Measurements from ENCODE around the gene COLEC12. TPM values are rescaled to one million over a fixed set of nuclear protein-coding genes. Genes with fewer than 3 reads are reported as not detected.

Gene COLEC12
- total and polyA plus RNA-seq, 12 donors, result 1.5 to 19.5 (median 8.6) TPM

DNA sequence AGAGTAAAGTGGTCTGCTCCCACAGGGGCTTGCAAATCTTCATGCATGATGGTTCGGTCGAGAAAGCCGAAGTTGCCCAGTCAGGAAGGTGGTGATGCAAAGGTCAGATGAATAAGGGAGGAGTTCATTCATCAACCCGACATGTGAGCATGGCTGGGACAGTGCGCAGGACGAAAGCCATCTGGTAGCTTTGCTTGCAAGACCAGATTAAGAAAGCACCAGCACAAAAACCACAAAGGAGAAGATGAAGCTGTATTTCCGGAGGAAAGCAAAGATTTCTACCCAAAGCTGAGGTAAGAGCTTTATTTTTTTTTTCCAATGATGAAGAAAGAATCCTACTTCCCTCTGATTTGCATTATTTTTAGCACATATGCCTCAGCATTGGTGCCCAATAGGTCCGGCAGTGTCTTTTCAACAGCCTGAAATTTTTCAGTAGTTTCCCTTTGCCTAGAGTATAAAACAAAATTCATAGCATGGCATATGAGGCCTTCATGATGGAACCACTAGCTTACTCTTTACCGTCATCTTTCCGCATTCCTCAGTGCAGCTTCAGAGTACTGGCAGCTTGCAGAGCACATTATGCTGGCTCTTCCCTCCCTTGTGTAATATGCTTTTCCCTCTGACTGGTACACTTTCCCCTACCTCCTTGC lies 120.7 kb downstream of the COLEC12 start:
- Histone ChIP-seq H3K27ac (peak overlapping the region in 1 of 5 donors; percentile 75), H3K4me1 (replicated peaks in 1 of 2) (no peaks in the 10 kb centered on the region), H3K36me3 (replicated peaks in 1 of 2) (no peaks in the 10 kb centered on the region), H3K4me3 (no peak overlapping the region), H3K27me3 (no peaks in the 10 kb centered on the region), H3K9me3 (replicated peaks in 1 of 3) (no peaks in the 10 kb centered on the region)
- TF ChIP-seq POLR2A (IDR thresholded peaks at IDR 0.05) (no peak), CTCF (IDR thresholded peaks at IDR 0.05) (no peak)
- intact Hi-C loops (cut with DNase I), result loop anchor here in 1 of 2 donors (10.0 kb wide), 1 partner anchor 65 kb away; no protein-coding TSS in a partner anchor
- peak in 6 of 7 donors; percentile 33 to 68 (median 45) for DNase-seq
- 29 to 51% (median 38%) methylated on average over 10 of the region's 10 CpGs for WGBS, 4 donors

- no peaks in the 10 kb centered on the region for H3K27me3 ChIP-seq
- H3K36me3 ChIP-seq (replicated peaks in 1 of 2), result no peaks in the 10 kb centered on the region
- DNase-seq, result no peak
- TF ChIP-seq CTCF (IDR thresholded peaks at IDR 0.05) (no peak), POLR2A (IDR thresholded peaks at IDR 0.05) (no peak)
- intact Hi-C loops (cut with DNase I), result no loop called here
- no peaks in the 10 kb centered on the region for H3K4me1 ChIP-seq (replicated peaks in 1 of 2)
- no peaks in the 10 kb centered on the region for H3K9me3 ChIP-seq (replicated peaks in 1 of 3)
- H3K4me3 ChIP-seq, result no peak overlapping the region
- no peak overlapping the region for H3K27ac ChIP-seq
- WGBS, 4 donors, result 76 to 83% (median 78%) methylated on average over 8 of the region's 8 CpGs
Measured at GRCh38 chr18:378079-378478, 122.4 kb downstream of the COLEC12 start.

DNA sequence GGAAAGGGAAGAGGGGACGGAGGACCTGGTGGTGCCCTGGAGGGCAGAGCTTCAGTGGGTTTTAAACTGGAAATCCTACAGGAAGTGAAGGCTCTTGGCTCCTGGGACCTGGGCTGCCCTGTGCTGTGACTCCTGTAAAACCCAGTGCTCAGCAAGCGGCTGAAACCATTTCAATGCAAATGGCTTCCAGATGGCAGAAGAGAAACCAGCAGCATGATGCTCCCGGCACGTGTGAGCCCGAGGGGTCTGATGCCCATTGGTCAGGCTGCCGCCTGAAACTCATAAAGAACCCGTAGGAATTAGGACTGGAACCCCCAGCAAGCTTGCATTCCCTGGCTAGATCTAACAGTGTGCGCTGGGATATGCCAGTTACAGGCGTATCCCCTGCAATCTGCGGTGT lies 123.4 kb downstream of the COLEC12 start:
- H3K4me3 ChIP-seq, result no peak overlapping the region
- no peak for TF ChIP-seq POLR2A (IDR thresholded peaks at IDR 0.05)
- TF ChIP-seq CTCF (IDR thresholded peaks at IDR 0.05), result no peak
- no peaks in the 10 kb centered on the region for H3K9me3 ChIP-seq (replicated peaks in 1 of 3)
- no peaks in the 10 kb centered on the region for H3K4me1 ChIP-seq (replicated peaks in 1 of 2)
- intact Hi-C loops (cut with DNase I), result no loop called here
- peak overlapping the region in 1 of 5 donors; percentile 23 for H3K27ac ChIP-seq
- H3K27me3 ChIP-seq, result no peaks in the 10 kb centered on the region
- no peak for DNase-seq
- WGBS, 4 donors, result 73 to 89% (median 75%) methylated on average over 9 to 10 of the region's 10 CpGs
- no peaks in the 10 kb centered on the region for H3K36me3 ChIP-seq (replicated peaks in 1 of 2)

- Histone ChIP-seq H3K27ac (peak overlapping the region in 2 of 5 donors; percentile 23 to 46), H3K27me3 (no peaks in the 10 kb centered on the region), H3K9me3 (replicated peaks in 1 of 3) (no peaks in the 10 kb centered on the region), H3K4me3 (no peak overlapping the region), H3K36me3 (replicated peaks in 1 of 2) (no peaks in the 10 kb centered on the region), H3K4me1 (replicated peaks in 1 of 2) (no peaks in the 10 kb centered on the region)
- intact Hi-C loops (cut with DNase I), result no loop called here
- WGBS, 4 donors, result 37 to 51% (median 43%) methylated on average over 3 of the region's 3 CpGs
- DNase-seq, result peak in 2 of 7 donors; percentile 13 to 18
- no peak for TF ChIP-seq CTCF (IDR thresholded peaks at IDR 0.05)
- no peak for TF ChIP-seq POLR2A (IDR thresholded peaks at IDR 0.05)
Measured at GRCh38 chr18:376311-376710, 124.2 kb downstream of the COLEC12 start.
